SK-N-SH treated with all-trans-retinoic acid at 6 μM for 48 hours (cell line): ENCODE measurements around the gene ROBO1.

Experiments used
- ATAC-seq: fragments of 200-7000 bp; cut with Tn5 transposase; 3 replicates; pipeline ENCODE4 v1.9.1; 2020; ENCODE audit warnings: mild to moderate bottlenecking, moderate library complexity
- ARNTL ChIP-seq: fragments of 450-650 bp; formaldehyde crosslinking; IDR thresholded peaks from 2 replicates; pipeline ENCODE4 v1.5.0; 2020; ENCODE audit warnings: low read depth, mild to moderate bottlenecking, moderate library complexity, borderline replicate concordance
- BACH2 ChIP-seq: fragments of 250-450 bp; sonication (Bioruptor Pico); IDR thresholded peaks from 2 replicates; pipeline ENCODE4 v1.9.0; 2021; ENCODE audit warnings: mild to moderate bottlenecking, borderline replicate concordance
- GLIS3 ChIP-seq: fragments of 250-450 bp; sonication (Bioruptor Pico); IDR thresholded peaks from 2 replicates; pipeline ENCODE4 v1.5.0; 2020; ENCODE audit warnings: mild to moderate bottlenecking, moderate library complexity
- ISL1 ChIP-seq: fragments of 250-450 bp; sonication (Bioruptor Pico); IDR thresholded peaks from 2 replicates; pipeline ENCODE4 v2.1.2; 2022; ENCODE audit warnings: mild to moderate bottlenecking, moderate library complexity
- OSR1 ChIP-seq: fragments of 250-450 bp; sonication (Bioruptor Pico); IDR thresholded peaks from 2 replicates; pipeline ENCODE4 v1.8.0; 2022; ENCODE audit warnings: moderate library complexity, mild to moderate bottlenecking, inconsistent platforms
- PATZ1 ChIP-seq: fragments of 250-450 bp; sonication (Bioruptor Pico); IDR thresholded peaks from 2 replicates; pipeline ENCODE4 v1.8.0; 2020; ENCODE audit warnings: mild to moderate bottlenecking, moderate library complexity, borderline replicate concordance
- RARB ChIP-seq: fragments of 250-450 bp; sonication (Bioruptor Pico); IDR thresholded peaks from 2 replicates; pipeline ENCODE4 v1.8.0; 2021; ENCODE audit warnings: mild to moderate bottlenecking, moderate library complexity
- SNAI2 ChIP-seq: fragments of 250-450 bp; sonication (Bioruptor Pico); IDR thresholded peaks from 2 replicates; pipeline ENCODE4 v1.5.0; 2020; ENCODE audit warnings: mild to moderate bottlenecking, moderate library complexity
- TCF4 ChIP-seq: fragments of 250-450 bp; sonication (Bioruptor Pico); IDR thresholded peaks from 2 replicates; pipeline ENCODE4 v1.8.0; 2021; ENCODE audit warnings: mild to moderate bottlenecking, moderate library complexity, borderline replicate concordance
- TOX ChIP-seq: fragments of 250-450 bp; sonication (Bioruptor Pico); IDR thresholded peaks from 2 replicates; pipeline ENCODE4 v1.8.0; 2021; ENCODE audit warnings: mild to moderate bottlenecking, moderate library complexity, borderline replicate concordance
- ZC3H10 ChIP-seq: fragments of 250-450 bp; sonication (Bioruptor Pico); IDR thresholded peaks from 2 replicates; pipeline ENCODE4 v1.5.1; 2021; ENCODE audit warnings: mild to moderate bottlenecking, moderate library complexity
- ZNF70 ChIP-seq: fragments of 450-650 bp; formaldehyde crosslinking; IDR thresholded peaks from 2 replicates; pipeline ENCODE4 v1.5.0; 2020; ENCODE audit warnings: mild to moderate bottlenecking, moderate library complexity
- ZNF8 ChIP-seq: fragments of 450-650 bp; formaldehyde crosslinking; IDR thresholded peaks from 2 replicates; pipeline ENCODE4 v1.5.0; 2020; ENCODE audit warnings: mild to moderate bottlenecking, moderate library complexity
- TF ChIP-seq, protein P1 (sequence below): fragments of 250-450 bp; sonication (Bioruptor Pico); IDR thresholded peaks from 2 replicates; pipeline ENCODE4 v1.5.0; 2020; ENCODE audit warnings: mild to moderate bottlenecking, moderate library complexity
- TF ChIP-seq, protein P2 (sequence below): fragments of 250-450 bp; sonication (Bioruptor Pico); IDR thresholded peaks from 2 replicates; pipeline ENCODE4 v1.5.1; 2020; ENCODE audit warnings: low read depth, mild to moderate bottlenecking, moderate library complexity
- TF ChIP-seq, protein P3 (sequence below): fragments of 250-450 bp; sonication (Bioruptor Pico); IDR thresholded peaks from 2 replicates; pipeline ENCODE4 v1.5.1; 2021; ENCODE audit warnings: mild to moderate bottlenecking, moderate library complexity
- TF ChIP-seq, protein P4 (sequence below): fragments of 250-450 bp; sonication (Bioruptor Pico); IDR thresholded peaks from 2 replicates; pipeline ENCODE4 v1.8.0; 2021; ENCODE audit warnings: low read depth, mild to moderate bottlenecking, moderate library complexity, borderline replicate concordance

The ROBO1 gene

DNA sequence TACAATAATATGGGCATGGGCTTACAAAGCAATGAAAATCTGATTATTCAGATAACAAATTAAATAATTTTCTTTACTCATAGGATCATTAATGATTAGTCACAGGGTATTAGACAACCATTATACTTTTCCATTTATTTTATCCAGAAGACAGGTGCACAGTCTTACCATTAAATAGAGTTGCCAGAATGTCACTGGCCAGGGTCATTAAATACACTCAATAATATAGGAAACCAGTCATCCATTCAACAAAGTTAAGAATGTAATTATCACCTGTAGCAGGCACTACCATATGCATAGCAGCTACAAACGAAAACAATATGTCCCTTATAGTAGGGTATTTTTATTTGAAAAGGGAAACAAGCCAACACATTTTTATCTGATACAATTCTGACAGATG lies 16.1 kb downstream of the ROBO1 start:
- no peak for TF ChIP-seq RARB (CRISPR knock-in tag)
- no peak for TF ChIP-seq ZNF8 (CRISPR knock-in tag)
- no peak for TF ChIP-seq ISL1
- TF ChIP-seq, protein P1, sequence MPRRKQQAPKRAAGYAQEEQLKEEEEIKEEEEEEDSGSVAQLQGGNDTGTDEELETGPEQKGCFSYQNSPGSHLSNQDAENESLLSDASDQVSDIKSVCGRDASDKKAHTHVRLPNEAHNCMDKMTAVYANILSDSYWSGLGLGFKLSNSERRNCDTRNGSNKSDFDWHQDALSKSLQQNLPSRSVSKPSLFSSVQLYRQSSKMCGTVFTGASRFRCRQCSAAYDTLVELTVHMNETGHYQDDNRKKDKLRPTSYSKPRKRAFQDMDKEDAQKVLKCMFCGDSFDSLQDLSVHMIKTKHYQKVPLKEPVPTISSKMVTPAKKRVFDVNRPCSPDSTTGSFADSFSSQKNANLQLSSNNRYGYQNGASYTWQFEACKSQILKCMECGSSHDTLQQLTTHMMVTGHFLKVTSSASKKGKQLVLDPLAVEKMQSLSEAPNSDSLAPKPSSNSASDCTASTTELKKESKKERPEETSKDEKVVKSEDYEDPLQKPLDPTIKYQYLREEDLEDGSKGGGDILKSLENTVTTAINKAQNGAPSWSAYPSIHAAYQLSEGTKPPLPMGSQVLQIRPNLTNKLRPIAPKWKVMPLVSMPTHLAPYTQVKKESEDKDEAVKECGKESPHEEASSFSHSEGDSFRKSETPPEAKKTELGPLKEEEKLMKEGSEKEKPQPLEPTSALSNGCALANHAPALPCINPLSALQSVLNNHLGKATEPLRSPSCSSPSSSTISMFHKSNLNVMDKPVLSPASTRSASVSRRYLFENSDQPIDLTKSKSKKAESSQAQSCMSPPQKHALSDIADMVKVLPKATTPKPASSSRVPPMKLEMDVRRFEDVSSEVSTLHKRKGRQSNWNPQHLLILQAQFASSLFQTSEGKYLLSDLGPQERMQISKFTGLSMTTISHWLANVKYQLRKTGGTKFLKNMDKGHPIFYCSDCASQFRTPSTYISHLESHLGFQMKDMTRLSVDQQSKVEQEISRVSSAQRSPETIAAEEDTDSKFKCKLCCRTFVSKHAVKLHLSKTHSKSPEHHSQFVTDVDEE (CRISPR knock-in tag): no peak
- TF ChIP-seq TCF4 (CRISPR knock-in tag): no peak
- ATAC-seq: no peak

DNA sequence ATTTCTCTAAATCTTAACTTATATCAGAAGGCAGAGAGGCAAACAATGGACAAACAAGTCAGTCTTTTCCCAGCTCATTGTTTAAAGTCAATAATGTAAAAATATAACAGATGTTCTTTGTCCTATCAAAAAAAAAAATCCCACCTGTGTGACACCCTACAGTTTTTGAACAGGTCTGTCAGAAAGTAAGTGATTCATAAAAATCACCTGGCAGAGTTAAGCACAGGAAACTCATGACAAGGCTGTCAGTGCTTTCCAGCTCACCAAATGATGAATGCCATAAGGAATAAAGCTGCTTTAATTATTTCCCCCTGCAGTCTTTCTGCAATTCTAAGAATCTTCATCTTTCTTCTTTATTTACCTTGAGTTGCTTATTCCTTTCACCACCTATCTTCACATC lies 30.3 kb downstream of the ROBO1 start:
- no peak for ATAC-seq
- TF ChIP-seq ISL1 (no peak), TCF4 (CRISPR knock-in tag) (no peak), PATZ1 (CRISPR knock-in tag) (no peak), ZC3H10 (CRISPR knock-in tag) (no peak), ZNF70 (CRISPR knock-in tag) (no peak), OSR1 (CRISPR knock-in tag) (no peak), ARNTL (CRISPR knock-in tag) (no peak), BACH2 (CRISPR knock-in tag) (no peak), SNAI2 (no peak)
- TF ChIP-seq, protein P2, sequence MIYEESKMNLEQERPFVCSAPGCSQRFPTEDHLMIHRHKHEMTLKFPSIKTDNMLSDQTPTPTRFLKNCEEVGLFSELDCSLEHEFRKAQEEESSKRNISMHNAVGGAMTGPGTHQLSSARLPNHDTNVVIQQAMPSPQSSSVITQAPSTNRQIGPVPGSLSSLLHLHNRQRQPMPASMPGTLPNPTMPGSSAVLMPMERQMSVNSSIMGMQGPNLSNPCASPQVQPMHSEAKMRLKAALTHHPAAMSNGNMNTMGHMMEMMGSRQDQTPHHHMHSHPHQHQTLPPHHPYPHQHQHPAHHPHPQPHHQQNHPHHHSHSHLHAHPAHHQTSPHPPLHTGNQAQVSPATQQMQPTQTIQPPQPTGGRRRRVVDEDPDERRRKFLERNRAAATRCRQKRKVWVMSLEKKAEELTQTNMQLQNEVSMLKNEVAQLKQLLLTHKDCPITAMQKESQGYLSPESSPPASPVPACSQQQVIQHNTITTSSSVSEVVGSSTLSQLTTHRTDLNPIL (CRISPR knock-in tag): no peak
- TF ChIP-seq, protein P1 (CRISPR knock-in tag): no peak
- TF ChIP-seq, all 23 proteins: peak for 0

DNA sequence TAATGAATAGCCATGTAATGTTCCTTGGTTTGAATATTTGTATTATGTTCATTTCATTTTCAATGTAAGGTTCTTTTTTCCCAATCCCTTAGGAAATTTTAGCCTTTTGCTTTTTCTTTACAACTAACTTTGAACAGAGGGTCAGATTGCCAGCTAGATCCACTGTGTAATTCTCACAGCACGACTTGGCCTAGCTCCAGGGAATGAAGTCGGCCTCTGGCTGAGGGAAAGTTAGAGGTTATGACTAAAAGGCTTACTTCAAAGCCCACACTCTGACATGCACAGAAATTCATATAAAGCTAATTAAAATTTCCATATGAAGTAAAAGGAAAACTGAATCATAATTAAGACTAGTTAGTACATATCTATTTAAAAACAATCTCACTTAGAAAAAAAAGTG lies 38.7 kb downstream of the ROBO1 start:
- TF ChIP-seq ISL1: no peak
- no peak for TF ChIP-seq ZNF8 (CRISPR knock-in tag)
- TF ChIP-seq, protein P3, sequence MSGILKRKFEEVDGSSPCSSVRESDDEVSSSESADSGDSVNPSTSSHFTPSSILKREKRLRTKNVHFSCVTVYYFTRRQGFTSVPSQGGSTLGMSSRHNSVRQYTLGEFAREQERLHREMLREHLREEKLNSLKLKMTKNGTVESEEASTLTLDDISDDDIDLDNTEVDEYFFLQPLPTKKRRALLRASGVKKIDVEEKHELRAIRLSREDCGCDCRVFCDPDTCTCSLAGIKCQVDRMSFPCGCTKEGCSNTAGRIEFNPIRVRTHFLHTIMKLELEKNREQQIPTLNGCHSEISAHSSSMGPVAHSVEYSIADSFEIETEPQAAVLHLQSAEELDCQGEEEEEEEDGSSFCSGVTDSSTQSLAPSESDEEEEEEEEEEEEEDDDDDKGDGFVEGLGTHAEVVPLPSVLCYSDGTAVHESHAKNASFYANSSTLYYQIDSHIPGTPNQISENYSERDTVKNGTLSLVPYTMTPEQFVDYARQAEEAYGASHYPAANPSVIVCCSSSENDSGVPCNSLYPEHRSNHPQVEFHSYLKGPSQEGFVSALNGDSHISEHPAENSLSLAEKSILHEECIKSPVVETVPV (CRISPR knock-in tag): no peak
- TF ChIP-seq GLIS3 (CRISPR knock-in tag): no peak
- TF ChIP-seq SNAI2: no peak
- TF ChIP-seq TOX (CRISPR knock-in tag): no peak
- TF ChIP-seq, protein P4, sequence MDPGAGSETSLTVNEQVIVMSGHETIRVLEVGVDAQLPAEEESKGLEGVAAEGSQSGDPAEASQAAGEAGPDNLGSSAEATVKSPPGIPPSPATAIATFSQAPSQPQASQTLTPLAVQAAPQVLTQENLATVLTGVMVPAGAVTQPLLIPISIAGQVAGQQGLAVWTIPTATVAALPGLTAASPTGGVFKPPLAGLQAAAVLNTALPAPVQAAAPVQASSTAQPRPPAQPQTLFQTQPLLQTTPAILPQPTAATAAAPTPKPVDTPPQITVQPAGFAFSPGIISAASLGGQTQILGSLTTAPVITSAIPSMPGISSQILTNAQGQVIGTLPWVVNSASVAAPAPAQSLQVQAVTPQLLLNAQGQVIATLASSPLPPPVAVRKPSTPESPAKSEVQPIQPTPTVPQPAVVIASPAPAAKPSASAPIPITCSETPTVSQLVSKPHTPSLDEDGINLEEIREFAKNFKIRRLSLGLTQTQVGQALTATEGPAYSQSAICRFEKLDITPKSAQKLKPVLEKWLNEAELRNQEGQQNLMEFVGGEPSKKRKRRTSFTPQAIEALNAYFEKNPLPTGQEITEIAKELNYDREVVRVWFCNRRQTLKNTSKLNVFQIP: no peak
- TF ChIP-seq ZC3H10 (CRISPR knock-in tag): no peak
- ATAC-seq: no peak
